GM21737 (cell line): ENCODE data around the gene TRAPPC13.
"Not testable (repeated sequence)": the region's sequence is repeated elsewhere in the genome, so short reads cannot be mapped to it uniquely, and the experiment has no call there.

Experiments
- ATAC-seq: cut with Tn5 transposase; IDR thresholded peaks from one replicate; pipeline ENCODE4 v1.9.1; 2021; ENCODE audit warnings: mild to moderate bottlenecking, moderate library complexity; ENCODE audit not compliant: unreplicated experiment

TRAPPC13 gene, protein sequence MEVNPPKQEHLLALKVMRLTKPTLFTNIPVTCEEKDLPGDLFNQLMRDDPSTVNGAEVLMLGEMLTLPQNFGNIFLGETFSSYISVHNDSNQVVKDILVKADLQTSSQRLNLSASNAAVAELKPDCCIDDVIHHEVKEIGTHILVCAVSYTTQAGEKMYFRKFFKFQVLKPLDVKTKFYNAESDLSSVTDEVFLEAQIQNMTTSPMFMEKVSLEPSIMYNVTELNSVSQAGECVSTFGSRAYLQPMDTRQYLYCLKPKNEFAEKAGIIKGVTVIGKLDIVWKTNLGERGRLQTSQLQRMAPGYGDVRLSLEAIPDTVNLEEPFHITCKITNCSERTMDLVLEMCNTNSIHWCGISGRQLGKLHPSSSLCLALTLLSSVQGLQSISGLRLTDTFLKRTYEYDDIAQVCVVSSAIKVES

DNA sequence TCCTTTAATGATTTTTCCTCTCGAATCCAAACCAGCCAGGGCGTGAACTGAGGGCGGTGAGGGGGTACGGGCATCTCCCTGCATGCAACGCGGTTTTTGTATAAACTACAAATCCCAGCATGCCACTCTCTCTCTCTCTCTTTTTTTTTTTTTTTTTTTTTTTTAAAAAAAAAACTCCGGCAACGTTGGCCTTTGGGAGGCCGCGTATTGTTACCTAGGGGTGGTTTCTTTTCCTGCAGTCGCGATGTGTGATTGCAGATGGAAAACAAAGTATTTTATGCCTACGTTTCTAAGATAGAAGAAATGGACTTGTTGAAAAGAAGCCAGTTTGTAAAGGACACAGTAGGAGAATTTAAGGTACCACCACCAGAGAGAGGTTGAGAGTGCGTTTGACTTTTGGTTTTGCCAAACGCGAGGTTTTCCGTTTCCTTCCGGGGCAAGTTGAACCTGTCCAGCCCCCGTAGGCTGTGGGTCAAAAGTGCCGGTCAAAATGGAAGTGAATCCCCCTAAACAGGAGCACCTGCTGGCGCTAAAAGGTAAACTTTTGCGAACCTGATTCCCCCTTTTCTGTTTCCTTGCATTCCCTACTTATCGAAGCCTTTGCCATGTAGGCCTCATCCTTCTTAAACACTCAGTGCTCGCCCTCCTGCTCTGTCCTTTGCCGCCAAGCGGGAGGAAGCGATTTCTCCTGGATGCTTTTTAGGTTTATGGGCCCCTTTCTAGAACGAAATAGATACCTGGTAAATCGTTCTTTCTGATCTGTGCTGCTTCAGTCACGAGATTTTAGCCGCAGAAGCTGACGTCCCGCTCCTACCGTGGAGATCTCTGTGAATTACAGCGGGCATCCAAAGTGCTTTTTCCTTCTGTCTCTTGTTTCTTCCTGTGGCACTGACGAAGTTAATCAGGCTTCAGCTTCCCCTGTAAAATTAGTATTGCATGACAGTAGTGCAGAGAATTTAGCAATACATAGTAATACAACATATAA is at the start of gene TRAPPC13, which contains the start of gene SHLD3:
TSS of gene TRAPPC13 (plus strand) at position 457 of the 985 bp plus-strand sequence. CDS start at position 491, 34 bp downstream.
TSS of gene SHLD3 (plus strand) at position 457 of the 985 bp plus-strand sequence. CDS start 4,561 bp downstream, outside the sequence.
- ATAC-seq = peak; percentile 66

DNA sequence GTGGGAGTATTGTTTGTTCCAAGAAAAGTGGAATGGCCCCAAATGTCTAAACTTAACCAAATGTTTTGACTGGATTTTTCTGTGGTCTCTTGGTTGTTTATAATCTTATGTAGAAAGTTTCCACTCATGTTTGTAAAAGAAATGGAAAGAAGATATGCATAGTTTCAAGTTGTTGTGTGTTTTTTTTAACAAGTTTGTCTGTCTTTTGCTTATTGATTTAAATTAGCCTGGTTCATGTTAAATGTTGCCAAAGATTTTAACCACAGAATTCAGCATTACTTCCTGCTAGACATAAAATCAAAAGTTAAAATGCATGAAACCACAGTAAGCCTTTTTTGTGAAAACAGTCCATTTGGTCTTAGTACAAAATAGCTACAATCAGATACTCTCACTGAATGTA is 47.7 kb upstream of the TRAPPC13 start:
- no peak for ATAC-seq

DNA sequence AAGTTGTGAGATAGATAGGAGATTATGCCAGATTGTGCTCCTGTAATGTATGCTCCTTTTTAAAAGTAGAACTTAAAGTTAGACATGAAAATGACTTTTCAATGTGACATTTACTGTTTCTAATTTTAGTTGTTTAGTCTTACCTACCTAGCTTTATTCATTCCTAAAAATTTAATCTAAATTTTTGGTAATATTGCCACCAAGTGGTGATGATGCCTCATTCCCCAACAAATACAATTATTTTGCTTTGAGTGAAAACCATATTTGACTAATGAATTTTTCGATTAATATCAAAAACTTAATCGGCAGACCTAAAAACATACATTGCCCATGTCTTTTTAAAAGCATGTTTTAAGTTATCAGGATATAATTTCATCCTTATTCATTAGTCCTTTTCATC is 36.1 kb upstream of the TRAPPC13 start:
- ATAC-seq = no peak

DNA sequence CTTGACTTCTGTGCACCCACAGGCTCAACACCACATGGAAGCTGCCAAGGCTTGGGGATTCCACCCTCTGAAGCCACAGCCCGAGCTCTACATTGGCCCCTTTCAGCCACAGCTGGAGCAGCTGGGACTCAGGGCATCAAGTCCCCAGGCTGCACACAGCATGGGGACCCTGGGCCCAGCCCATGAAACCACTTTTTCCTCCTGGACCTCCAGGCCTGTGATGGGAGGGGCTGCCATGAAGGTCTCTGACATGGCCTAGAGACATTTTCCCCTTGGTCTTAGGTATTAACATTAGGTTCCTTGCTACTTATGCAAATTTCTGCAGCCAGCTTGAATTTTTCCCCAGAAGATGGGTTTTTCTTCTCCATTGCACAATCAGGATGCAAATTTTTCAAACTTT is 23.1 kb upstream of the TRAPPC13 start:
- ATAC-seq = not testable (repeated sequence)

DNA sequence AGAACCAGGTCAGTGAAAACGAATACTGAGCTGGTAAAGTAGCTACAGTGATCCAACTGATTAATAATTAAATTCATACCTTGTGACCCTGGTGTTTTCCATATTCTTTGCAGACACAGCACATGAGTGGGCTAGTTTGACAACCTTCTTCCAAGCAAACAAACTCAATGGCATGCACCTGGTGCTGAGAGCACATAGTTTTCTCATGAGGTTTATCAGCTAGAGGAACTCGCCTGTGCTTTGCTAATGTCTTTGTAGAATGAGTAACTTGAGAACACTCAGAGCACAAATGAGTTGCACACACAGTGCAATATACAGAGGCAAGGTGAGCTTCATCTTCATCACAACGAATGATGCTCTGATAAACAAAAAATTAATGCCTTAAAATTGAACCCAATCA is 13.3 kb upstream of the TRAPPC13 start:
- ATAC-seq = no peak

DNA sequence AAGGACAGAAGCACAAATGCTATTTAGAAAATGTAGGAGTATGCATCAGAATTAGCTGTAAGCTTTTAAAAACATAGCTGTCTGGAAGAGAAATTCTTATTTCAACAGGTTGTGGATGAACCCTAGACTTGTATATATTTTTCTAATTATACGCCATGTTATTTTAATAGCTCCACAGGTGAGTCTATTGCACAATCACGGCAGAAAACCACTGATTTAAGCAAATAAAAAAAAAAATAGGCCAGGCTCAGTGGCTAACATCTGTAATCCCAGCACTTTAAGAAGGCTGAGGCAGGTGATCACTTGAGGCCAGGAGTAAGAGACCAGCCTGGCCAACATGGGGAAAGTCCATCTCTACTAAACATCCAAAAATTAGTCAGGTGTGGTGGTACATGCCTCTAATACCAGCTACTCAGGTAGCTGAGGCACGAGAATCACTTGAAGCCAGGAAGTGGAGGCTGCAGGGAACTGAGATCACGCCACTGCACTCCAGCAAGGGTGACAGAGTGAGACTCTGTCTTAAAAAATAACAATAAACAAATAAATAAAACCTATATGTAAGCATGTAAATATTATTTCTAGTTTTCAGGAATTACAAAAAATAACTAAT is 12.4 kb upstream of the TRAPPC13 start:
- ATAC-seq = no peak

DNA sequence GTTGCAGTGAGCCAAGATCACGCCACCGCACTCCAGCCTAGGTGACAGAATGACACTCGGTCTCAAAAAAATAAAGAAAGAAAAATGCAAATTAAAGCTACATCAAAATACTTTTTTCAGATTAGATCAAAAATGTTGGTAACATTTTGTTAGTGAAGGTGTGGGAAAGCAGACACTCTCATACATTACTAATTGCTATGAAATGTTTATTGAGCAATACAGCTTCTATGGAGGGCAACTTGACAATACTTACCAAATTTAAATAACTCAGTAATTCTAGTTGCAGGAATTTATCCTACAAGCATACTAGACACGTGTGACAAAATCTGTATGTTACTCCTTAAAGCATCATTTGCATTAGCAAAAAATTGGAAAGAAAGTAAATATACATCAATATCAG is 4.8 kb upstream of the TRAPPC13 start:
- ATAC-seq = no peak

DNA sequence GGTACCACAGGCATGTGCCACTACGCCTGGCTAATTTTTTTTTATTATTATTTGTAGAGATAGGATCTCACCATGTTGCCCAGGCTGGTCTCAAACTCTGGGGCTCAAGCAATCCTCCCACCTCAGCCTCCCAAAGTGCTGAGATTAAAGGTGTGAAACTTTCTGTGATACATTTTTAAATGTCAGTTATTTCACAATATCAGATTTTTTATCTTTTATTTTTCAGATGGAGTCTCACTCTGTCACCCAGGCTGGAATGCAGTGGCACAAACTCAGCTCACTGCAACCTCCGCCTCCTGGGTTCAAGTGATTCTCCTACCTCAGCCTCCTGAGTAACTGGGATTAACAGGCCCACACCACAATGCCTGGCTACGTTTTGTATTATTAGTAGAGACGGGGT is 2.9 kb upstream of the TRAPPC13 start:
- not testable (repeated sequence) for ATAC-seq

DNA sequence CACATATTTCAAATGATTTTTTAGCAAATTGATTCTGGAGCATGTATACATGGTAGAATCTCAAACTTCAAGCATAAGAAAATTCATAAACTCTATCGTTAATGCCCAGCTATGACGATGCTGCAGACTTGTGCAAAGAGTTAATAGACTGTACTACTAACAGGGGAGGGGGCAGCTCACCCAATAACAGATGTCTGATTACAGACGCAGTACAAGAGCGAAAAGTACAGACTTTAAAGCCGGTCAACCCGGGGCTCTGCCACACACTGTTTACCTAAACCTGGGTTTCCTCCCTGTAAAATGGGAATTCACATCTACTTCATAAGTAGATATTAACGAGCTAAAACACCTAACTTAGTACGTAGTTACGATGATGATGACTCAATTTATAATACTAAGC is 1.3 kb upstream of the TRAPPC13 start:
- no peak for ATAC-seq

DNA sequence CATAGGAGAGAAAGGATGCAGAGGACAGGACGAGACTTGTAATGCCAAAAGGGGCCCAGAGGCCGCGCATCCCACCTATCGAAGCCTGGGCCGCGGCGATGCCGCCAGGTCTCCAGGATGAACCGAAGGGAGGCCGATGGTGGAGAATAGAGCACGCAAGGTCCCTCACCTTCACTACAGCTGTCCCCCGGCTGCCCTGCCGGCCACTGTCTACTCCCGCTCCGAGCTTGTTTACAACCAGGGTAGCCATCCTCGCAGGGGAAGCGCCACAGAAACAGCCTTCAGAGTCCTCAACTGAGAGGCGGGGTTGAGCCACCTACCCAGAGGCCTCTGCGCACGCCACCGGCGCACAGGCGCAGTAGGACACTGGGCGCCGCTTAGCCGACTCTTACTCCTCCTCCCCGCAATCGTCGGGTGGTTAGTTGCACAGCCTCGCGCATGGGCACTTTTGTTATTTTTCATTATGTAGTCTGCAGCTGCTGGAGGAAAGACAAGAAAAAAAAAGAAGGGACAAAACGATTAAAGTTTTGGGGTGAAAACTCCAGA is 729 bp upstream of the TRAPPC13 start, which contains the start of gene TRIM23:
TSS of gene TRIM23 (minus strand) at position 309 of the 546 bp plus-strand sequence. CDS start at position 250, 59 bp downstream.
- peak; percentile 95 for ATAC-seq

DNA sequence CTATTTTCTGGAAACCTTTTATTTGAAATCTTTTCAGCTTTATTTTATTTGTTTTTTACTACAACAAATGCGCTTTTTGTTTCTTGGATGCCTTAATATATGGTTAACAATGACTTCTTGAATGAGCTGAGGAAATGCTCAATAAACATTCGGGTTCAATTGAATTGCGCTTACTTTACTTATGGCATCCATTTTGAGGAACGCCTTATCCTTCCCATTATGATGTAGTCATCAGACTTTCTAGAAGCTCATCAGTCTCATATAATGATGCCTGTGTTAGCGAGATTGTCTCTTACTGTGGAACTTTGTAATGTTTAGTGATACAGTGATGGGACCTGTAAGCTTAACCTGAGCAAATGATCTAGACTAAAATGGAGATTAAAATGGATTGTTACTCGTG is 916 bp downstream of the TRAPPC13 start:
- no peak for ATAC-seq

DNA sequence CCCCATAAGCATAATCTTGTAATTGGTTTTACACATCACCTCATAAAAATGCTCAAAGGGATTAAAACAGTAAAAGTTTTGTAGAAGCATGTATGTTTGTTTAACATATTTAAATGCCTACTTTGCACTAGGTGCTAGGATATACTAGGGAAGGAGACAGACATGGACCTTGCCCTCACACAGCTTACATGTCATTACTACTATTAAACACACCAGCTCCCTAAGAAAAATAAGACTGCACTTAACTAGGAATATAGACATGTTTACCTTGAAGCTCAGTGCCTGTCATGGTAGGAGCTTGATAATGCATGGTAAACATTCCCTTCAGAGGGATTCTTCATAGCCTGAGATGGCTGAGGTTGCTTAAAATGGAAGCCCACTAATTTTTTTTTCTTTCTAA is 6.2 kb downstream of the TRAPPC13 start:
- ATAC-seq = no peak

DNA sequence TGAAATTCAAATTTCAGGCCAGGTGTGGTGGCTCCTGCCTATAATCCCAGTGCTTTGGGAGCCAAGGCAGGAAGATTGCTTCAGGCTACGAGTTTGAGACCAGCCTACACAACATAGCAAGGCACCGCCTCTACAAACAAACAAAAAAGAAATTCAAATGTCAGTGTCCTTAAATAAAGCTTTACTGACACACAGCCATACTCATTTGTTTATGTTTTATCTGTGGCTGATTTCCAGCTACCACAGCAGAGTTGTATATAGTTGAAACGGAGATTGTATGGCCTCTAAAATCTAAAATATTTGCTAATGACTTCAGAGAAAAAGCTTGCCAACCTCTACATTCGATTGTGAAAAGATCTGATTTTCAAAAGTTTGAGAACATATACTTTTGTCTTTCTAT is 15.4 kb downstream of the TRAPPC13 start:
- no peak for ATAC-seq

DNA sequence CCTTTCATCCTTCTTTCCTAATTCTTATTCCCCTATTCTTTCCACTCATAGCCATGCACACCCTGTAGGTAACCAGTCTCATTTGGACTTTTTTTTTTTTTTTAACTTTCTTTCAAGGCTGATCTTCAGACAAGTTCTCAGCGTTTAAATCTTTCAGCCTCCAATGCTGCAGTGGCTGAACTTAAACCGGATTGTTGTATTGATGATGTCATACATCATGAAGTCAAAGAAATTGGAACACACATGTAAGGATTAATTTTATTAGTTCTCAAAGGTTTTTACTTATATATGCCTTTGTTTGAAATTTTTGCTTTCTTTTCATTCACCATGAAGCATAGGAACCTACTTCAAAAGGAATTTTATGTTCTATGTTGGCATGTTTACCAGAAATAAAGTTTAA is 22.1 kb downstream of the TRAPPC13 start:
- no peak for ATAC-seq

DNA sequence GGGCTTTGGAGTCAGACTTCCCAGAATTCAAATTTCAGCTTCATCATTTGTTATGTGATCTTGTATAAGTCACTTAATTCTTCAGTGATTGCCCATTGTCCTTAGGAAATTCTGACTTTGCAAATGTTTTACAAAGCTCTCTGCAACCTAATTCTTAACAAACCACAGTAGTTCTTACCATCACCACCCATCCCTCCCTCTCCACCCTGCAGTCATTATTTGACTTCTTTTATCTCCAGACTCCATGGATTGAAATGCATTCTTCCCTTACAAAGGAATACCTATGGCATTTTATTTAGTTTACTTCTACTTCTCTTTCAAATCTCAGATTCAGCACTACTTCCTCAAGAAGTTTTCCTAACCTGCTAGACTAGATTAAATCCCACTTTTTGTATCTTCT is 23.1 kb downstream of the TRAPPC13 start:
- ATAC-seq = no peak

DNA sequence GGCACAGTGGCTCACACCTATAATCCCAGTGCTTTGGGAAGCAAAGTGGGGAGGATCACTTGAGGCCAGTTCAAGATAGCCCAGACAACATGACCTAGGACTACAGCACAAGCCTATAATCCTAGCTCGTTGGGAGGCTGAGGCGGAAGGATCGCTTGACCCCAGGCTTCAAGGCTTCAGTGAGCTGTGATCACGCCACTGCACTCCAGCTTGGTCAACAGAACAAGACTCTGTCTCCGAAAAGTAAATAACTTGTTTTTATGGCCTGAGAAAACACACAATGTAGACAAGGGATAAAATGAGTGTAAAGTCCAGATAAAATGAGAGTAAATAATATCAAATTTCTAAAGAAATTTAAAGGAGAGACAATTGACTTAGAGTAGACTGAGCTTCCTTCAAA is 26.3 kb downstream of the TRAPPC13 start:
- no peak for ATAC-seq

DNA sequence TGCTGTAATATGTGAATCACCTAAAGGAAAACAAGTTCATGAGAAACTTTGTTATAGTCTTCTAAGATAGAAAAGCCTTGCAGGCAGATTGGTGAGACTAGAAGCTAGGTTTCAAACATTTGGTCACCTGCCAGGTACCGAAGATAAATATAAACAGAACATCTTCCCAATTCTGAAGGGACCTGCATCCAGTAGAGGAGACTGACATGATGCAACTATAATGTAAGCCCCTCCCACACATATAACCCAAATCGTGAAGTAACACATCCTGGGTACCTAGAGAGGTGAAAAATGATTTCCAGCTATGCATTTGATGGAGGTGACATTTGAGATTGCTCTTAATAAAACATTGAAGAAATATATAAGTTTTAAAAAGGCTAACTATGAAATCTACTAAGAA is 29.9 kb downstream of the TRAPPC13 start:
- ATAC-seq = no peak

DNA sequence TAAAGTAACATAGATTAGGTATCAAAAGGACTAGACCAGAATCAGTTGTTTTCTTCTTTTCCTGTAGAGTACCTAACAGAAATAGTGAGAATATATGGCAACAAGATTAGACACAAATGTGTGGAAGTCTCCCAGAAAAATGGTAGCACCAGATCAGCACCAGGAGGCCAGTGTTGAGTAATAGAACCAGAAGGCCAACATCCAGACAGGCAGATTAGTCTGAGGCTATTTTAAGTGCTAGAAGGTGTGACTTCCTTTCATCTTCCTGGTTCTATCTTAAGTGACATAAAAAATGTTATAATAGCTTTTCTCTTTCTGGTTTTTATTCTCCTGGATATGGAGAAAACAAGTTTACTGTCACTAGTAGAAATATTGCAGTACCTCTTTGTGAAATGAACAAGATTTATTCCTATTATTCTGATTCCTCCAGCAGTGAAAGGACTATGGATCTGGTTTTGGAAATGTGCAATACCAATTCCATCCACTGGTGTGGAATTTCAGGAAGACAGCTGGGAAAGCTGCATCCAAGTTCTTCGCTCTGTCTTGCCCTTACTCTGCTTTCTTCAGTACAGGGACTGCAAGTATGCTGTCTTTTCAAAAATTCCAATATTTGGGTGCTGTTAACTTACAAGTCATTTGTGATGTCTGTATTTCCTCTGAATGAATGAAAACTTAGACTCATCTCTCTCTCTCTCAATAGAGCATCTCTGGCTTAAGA is 39.1 kb downstream of the TRAPPC13 start:
- no peak for ATAC-seq

DNA sequence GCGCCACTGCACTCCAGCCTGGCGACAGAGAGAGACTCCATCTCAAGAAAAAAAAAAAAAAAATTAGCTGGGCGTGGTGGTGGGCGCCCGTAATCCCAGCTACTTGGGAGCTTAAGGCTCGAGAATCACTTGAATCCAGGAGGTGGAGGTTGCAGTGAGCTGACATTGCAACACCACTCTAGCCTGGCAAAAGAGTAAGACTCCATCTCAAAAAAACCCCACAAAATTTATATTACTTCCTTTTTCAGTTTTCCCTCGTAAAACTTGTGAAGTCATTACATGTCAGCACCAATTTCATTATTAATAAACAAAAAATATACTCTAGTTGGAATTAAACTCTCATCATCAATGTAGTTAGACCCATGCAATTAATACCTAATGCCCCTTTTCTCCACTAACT is 43.9 kb downstream of the TRAPPC13 start:
- ATAC-seq = no peak

DNA sequence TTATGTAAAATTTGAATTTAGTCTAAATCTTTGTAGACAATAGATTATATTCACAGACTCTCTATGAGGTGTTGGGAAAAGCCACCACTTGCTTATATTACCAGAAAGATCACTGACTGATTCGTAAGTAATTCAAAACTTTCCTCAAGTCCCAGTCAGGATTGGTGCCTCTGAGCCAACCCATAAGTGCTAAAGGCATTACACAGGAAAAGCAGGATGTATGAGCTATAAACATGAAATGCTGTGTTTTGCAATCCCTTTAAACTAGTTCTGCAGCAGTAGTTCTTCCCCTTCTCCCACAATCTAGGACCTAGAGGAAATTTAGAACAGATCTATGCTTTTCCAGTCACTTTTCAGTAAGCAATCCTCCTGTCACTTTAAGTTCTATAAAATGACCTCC is 48.0 kb downstream of the TRAPPC13 start:
- ATAC-seq = no peak
